Stimulated activated CD8-positive, alpha-beta memory T cell treated with anti-CD3 and anti-CD28 coated beads, Interleukin-15, amount 100 ng/mL, for 48 hours (primary cell): Measurements from ENCODE around the gene FCER2.
"Not testable (repeated sequence)": the region's sequence is repeated elsewhere in the genome, so short reads cannot be mapped to it uniquely, and the experiment has no call there.

Experiments
- DNase-seq, 2 donors: peaks; one replicate each; pipeline ENCODE4 v3.0.0-alpha.2; 2020; ENCODE audit warnings: low read depth in 2 of 2

The FCER2 gene, protein sequence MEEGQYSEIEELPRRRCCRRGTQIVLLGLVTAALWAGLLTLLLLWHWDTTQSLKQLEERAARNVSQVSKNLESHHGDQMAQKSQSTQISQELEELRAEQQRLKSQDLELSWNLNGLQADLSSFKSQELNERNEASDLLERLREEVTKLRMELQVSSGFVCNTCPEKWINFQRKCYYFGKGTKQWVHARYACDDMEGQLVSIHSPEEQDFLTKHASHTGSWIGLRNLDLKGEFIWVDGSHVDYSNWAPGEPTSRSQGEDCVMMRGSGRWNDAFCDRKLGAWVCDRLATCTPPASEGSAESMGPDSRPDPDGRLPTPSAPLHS

DNA sequence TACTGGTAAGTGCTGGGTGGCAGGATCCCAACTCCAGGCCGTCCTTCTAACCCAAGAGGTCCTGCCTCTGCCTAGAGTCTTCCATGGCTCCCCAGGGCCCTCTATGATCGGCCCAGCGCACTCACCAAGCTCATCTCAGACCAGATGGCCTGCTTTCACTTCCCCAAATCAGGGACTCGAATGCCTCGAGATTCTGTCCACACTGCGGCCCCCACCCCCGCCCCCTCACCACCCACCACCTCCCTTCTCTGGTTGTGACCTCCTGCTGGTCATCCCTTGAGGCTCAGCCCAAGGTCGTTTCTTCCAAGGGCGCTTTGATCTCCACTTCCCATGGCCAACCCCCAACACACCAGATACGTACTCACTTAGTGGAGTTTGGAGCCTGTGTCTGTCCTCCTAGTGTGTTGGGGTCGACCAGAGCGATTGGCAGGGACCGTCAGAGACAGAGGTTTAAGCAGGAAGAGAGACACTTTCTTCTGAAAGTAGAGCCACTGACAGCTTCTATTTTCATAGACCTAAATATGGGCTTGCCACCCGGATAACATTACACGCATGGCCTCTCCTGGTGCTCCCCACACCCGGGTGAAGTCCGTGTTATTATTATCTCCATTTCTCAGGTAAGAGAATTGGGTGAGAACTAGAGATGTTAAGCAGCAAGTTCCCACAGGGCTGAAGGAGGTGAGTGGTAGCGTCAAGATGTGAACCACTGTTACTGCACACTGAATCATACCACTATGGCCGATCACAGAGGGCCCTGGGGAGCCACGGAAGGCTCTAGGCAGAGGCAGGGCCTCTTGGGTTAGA, at the start of gene FCER2:
FCER2 (minus strand) TSS at position 478 of the 804 bp plus-strand sequence. CDS start 2,371 bp downstream, outside the sequence.
- no peak for DNase-seq

DNA sequence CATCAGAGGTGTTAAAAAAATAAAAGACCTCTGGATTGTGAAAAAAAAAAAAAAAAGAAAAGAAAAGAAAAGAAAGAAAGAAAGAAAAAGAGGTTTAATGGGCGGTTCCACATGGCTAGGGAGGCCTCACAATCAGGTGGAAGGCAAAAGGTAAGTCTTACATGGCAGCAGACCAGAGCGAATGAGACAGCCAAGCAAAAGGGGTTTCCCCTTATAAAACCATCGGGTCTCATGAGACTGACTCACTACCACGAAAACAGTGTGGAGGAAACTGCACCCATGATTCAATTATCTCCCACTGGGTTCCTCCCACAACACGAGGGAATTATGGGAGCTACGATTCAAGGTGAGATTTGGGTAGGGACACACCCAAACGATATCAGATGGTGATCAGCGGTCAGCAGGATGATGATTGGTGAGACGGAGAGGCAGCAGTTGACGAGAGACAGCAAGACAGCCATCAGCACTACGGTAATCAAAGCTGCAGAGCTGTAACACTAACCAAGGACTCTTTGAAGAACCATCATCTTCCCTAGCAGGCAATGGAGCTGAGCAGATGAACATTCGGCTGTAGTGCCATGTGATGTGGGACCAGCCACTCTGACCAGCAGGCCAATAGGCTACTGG, 49.3 kb upstream of the FCER2 start:
- DNase-seq = peak; percentile 30 to 32

DNA sequence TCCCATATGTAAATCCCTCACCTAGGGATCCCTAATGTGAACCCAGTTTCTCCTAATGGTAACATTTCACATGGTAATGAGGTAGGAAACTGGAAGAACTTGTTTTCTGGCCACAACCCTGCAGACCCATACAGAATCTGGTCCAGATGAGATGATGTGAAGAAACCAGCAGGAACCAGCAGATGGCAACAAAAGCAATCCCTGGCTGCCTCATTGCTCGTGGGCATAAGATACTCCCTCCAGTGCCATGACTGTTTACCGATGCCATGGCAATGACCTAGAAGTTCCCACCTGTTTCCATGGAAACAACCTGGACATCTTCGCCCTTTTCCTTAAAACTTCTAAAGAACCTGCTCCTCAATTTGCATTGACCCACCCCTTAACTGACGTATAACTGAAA, 46.8 kb upstream of the FCER2 start:
- DNase-seq = no peak

DNA sequence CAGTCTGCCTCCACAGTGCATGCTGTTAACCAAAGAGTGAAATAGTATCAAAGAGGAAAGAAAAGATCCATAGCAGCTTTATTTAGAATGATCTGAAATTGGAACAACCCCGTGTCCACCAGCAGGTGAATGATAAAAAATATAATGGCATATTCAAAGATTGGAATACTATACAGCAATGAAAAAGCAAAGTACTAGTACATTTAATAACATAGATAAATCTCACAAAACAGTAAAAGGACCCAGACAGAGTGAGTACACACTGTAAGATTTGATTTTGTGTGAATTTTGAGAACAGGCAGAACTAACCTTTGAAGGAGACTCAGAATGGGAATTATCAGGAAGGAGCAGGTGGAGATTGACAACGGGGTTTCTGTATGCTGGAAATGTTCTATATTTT, 46.2 kb upstream of the FCER2 start:
- no peak for DNase-seq

DNA sequence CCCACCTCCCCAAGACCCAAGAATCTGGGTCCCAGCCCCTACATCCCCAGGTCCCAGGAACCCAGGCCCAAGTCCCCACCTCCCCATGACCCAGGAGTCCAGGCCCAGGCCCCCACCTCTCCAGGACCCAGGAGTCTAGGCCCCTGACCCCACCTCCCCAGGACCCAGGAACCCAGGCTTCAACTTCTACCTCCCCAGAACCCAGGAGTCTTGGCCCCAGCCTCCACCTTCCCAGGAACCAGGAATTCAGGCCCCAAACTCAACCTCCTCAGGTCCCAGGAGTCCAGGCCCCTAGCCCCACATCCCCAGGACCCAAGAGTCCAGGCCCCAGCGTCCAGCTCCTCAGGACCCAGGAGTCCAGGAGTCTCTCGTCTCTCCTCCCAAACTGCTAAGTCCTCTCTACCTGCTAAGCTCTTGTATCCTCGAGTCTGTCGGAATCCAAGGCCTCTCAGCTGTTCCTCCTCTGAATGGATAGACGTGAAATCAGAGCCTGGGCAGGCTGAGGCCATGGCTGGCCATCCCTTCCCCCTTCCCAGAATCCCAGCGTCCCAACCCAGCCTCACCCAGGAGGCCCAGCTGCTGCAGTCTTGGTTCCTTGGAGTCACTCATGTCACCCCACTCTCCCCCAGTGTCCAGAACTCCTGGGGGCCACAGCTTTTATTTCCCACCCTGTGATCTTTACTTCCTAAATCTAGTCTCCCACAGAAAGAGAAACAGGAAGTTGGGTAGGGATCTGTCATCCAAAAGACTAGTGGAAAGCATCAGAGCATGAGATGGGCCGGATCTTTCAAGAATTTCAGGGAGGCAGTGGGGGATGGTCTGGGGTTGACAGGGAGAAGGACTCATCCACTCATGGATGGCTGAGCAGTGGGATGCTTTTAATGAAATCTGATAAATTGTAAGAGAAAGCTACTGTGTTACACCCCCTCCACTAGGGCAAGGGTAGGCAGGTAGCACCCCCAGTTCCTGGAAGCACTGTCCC, 45.3 kb upstream of the FCER2 start, which contains the start of gene CD209:
CD209 (minus strand) TSS at position 632 of the 982 bp plus-strand sequence; CDS start at position 609, 23 bp downstream.
- no peak for DNase-seq

DNA sequence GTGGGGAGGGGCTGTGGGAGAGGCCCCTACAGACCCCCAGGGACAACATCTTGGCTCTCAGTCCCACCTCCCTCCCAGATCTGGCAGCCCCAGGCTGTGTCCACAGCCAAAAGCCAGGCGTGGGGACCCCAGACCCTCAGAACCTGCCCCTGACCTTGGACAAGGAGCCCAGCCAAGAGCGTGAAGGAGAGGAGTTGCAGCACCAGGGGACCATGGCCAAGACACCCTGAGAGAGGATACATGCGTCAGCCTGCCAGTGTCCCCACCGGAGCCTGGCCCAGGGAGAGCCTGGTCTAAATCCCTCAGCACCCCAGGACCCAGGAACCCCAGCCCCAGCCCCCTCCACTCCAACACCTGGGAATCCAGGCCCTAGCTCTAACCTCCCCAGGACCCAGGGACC, 44.4 kb upstream of the FCER2 start:
- DNase-seq = not testable (repeated sequence)

DNA sequence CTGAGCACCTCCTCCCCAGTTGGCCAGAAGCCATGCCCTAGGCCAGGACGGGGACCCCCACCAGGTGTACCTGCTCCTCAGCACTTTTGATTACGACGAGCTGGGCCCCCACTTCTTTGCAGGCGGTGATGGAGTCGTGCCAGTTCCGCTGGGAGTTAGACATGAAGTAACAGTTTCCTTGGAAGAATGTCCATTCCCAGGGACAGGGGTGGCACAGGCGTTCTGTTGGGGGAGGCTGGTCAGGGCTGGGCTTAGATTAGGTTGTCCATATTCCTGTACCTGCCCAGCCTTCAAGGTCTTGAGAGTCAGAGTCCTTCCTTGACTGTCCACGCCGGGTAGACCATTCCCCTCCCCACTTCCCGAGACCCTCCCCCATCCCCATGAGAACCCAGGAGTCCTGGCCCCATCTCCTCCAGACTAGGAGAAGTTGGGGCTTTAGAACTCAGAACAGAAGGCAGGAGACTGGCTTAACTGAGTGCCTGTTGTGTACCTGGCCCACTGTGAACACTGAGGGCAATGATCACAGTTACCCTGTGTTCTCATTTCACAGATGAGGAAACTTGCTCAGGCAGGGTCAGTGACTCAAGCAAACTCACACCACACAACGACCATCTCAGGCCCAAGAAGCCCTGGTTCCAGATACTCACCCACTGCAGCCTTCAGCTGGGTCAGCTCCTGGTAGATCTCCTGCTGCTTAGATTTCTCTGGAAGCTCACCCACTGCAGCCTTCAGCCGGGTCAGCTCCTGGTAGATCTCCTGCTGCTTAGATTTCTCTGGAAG, 43.1 kb upstream of the FCER2 start:
- DNase-seq = no peak

DNA sequence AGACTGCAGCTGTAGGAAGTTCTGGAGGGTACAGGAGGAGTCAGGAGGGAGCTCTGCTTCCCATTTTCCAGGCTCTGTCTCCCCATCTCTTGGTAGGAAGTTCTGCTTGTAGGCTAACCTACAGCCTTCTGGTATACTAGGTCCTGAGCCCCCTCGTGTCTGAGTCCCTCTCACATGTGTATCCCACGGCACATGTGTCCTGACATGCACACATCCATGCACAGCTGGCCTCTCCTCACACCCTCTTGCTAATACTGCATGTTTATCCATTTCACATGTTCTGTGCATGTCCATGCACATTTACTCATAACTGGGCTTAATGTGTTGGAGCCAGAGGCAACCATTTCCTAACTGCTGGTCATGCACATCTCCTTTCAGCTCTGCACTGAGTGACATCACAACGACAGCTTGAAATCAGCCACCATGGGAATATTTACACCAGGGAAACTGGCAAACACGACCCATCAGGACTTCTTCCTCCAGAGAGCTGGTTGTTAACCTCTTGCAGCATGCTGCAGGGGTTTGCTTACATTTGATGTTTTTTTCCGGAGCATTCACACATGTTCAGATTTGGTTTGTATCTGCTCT, 42.4 kb upstream of the FCER2 start:
- DNase-seq = no peak

DNA sequence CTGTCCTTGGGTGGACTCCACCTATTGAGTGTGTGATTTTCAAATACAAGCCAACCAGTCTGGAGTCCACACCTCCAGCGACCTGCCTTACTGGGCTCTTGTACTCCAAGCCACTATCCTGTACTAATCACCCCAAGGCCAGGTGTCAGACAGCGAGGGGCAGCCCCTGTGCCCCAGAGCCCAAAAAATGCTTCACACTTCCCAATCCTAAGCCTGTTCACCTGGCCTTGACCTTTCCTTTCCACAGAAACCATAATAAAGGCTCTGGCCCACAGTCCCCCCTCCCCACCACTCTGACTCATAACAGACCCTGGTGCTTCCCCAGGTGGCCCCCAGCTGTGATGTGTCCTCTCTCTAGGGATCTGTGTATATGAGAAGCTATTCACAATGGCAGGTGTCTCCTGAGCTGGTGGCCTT, 41.5 kb upstream of the FCER2 start:
- peak in 1 of 2 donors; percentile 40 for DNase-seq

DNA sequence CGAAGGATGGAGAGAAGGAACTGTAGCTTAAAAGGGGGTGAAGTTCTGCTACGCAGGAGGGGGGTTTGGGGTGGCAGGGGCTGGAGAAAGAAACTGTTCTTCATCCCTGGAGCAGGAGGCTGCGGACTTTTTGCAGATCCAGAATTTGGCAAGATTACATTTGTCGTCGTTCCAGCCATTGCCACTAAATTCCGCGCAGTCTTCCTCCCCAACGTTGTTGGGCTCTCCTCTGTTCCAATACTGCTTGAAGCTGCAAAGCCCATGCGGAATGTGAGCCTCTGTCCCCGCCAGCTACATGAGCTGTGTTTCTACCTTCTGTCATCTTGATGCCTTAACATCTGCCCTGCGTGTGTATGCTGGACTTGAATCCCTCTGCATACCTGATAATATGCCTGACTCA, 41.1 kb upstream of the FCER2 start:
- no peak for DNase-seq

DNA sequence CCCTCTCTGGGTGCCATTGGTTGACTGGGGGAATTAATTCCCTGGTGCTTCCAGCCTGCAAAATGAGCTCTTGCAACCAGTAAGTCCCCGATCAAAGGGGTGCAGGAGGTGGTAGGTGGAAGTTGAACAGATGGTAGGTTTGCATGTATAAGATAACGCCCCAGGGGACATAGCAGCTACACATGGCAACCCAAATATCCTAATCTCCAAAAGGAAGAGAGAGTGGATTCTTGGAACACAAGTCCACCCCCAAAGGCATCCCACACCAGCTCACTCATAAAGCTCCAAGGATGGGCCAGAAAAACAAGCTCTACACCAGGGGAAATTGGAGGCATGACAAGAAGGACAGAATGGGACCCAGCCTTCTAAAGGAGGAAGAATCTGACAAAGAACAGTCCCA, 40.6 kb upstream of the FCER2 start:
- no peak for DNase-seq

DNA sequence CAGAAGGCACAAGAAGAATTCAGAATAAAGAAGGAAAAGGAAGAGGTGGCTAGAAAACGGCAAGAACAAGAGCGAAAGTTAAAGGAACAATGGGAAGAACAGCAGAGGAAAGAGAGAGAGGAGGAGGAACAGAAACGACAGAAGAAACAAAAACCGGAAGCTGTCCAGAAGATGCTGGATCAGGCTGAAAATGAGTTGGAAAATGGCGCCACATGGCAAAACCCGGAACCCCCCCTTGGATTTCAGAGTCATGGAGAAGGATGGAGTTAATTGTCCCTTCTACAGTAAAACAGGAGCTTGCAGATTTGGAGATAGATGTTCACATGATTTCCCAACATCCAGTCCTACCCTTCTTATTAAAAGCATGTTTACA, 38.7 kb upstream of the FCER2 start:
- no peak for DNase-seq

DNA sequence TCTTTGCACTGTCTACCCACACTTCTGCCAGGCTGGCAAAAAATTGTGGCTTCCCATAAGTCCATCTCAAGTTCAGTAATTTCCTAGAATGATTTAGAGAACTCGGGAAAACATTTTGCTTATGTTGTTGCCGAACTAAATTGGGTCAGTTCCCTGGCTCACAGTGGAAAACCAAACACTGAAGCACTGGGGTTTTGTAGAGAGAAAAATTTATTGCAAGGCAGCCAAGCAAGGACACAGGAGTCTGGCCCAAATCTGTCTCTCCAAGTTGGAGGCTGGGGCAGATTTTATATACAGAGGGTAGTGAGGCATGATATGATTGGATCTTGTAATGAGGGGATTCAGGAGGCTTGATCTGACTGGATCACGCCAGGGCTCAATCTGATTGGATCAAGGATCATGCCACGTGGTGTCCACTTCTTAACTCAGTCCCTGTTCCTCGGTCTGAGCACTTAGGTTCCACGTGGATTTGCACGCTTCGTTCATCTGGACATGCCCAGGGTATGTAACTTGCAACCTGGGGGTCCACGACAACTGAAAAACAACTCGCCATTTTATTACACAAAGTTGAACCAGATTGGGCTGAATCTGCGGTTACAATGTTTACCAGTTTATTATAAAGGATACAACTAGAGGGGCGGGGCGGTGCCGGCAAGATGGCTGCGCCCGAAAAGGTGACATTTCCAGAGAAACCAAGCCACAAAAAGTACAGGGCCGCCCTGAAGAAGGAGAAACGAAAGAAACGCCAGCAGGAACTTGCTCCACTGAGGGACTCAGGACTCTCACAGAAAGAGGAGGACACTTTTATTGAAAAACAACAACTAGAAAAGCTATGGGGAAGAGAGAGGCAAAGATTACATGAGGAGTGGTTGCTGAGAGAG, 38.1 kb upstream of the FCER2 start:
- no peak for DNase-seq

DNA sequence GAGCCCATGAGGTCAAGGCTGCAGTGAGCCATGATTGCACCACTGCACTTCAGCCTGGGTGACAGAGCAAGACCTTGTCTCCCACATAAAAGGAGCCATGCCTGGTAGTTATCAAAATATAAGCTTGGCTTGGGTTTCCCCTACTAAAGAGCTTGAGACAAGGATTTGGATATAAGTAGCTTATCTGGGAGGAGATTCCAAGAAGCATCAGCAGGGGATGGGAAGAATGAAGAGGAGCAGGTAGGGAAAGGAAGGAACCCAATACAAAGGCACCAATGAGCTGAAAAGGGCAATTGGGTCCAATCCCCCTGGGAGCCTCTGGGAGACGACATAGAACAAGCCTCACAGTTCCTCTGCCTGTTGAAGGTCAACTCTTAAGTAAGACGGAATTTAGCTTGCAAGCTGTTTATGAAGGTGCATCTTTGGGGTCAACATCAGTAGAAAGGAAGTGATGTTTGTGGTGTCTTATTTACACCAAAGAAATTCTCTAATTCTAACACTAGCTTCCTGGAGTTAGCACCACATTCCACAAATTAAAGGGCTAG, 37.4 kb upstream of the FCER2 start:
- DNase-seq = no peak

DNA sequence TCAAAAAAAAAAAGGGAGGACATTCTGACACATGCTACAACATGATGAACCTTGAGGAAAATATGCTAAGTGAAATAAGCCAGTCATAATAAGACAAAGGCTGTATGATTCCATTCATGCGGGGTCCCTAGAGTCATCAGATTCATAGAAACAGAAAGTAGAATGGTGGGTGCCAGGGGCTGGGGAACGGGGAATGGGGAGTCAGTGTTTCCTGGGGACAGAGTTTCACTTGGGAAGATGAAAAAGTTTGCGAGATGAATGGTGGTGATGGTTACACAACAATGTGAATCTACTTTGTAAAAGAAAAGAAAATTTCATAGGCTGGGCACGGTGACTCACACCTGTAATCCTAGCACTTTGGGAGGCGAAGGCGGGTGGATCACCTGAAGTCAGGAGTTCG, 36.1 kb upstream of the FCER2 start:
- peak in 1 of 2 donors; percentile 38 for DNase-seq

DNA sequence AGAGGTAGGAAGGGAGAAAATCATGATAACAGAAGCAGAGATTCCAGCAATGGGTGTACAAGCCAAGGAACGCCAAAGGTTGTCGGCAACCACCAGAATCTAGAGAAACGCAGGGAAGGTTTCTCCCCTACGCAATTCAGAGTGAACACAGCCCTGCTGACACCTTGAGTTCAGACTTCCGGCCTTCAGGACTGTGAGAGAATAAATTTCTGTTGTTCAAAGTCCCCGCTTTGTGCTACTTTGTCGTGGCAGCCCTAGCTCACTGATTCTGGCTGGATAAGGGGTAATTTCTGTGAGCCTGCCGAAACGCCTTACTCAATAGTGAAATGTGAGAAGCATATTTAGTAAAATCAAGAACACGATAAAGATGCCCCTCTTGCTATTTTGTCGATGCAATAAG, 35.3 kb upstream of the FCER2 start:
- no peak for DNase-seq

DNA sequence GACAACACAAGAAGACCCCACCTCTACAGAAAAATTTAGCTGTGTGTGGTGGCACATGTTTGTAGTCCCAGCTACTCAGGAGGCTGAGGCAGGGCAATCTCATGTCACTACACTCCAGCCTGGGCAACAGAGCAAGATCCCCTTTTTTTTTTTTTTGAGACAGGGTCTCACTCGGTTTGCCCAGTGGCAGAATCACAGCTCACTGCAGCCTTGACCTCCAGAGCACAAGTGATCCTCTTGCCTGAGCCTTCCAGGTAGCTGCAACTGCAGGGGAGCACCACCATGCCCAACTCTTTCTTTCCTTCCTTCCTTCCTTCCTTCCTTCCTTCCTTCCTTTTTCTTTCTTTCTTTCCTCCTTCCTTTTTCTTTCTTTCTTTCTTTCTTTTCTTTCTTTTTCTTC, 34.2 kb upstream of the FCER2 start:
- DNase-seq = no peak

DNA sequence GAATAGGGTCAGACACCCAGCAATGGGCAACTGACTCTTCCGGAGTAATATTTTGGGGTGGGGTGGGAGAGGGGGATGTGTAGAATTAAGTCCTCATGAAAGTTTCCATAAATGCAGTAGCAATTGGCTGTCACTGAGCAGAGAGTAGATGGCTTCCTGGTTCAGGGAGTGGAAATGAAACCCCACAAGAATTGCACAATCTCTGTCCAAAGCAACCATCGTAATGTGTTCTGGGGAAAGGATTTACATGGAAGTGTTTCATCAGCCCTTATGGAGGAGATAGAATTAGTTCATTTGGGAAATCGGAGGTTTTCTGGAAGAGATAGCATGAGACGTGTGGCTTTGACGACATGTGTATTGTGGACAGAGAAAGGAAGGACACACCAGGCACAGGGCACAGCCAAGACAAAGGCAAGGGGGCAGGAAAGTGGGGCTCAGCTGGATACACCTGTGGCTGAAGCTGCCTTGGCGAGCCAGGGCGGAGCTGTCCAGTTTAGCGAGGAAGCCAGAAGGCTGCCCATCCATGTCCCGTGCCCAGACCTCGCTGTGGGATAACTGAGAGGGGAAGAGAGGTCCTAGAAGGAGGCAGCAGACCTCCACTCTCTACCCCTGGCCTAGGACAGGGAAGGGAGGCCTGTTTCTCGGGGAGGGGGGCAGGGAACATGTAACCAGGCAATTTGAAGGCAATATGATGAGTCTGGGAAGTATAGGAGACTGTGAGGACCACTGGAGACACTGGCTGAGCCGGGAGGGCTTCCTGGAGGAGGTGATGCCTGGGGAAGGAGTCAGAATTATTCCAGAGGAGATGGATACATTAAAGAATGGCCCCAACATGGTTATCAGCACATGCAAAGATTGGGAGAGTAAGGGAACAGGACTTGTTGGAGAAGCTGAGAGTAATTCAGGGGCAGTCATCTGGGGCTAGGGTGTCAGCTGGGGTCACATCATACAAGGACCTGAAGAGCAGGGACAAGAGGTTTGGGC, 32.6 kb upstream of the FCER2 start:
- no peak for DNase-seq
